SU-DHL-6 (cell line): ENCODE measurements around the gene TEKT3.

Source experiments
- EZH2phosphoT487 ChIP-seq: fragments of 200-600 bp; sonication (generic), shearing (Covaris generic); conservative IDR thresholded peaks from 2 replicates; pipeline ENCODE4 v1.6.1; 2018; ENCODE audit warnings: mild to moderate bottlenecking, antibody characterized with exemption, low read length, moderate library complexity, mixed read lengths
- TF ChIP-seq, protein P1 (sequence below): fragments of 200-600 bp; sonication (generic); IDR thresholded peaks from one replicate; pipeline ENCODE4 v1.5.1; 2017; ENCODE audit warnings: antibody characterized with exemption, mild to moderate bottlenecking, low read length, moderate library complexity; ENCODE audit not compliant: insufficient read depth, poor library complexity, severe bottlenecking

DNA sequence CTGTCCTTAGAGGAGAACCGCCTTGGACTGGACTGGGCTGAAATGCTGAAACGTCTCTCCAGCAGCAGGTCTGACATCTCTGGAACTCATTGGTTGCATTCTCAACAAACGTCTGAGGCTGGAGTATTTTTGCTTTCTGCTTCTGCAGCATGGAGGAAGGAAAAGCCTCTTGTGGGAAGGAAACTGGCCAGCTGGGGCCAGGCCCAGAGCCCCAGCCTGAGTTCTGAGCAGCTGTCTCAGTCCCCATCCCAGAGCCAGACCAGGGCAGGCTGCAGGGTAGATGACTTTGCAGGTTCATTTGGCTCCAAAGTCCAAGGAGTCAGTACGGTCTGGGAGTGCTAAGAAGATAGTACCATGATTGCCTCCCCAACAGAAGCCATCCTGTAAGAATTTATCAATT lies 18.3 kb downstream of the TEKT3 start:
- TF ChIP-seq, protein P1, sequence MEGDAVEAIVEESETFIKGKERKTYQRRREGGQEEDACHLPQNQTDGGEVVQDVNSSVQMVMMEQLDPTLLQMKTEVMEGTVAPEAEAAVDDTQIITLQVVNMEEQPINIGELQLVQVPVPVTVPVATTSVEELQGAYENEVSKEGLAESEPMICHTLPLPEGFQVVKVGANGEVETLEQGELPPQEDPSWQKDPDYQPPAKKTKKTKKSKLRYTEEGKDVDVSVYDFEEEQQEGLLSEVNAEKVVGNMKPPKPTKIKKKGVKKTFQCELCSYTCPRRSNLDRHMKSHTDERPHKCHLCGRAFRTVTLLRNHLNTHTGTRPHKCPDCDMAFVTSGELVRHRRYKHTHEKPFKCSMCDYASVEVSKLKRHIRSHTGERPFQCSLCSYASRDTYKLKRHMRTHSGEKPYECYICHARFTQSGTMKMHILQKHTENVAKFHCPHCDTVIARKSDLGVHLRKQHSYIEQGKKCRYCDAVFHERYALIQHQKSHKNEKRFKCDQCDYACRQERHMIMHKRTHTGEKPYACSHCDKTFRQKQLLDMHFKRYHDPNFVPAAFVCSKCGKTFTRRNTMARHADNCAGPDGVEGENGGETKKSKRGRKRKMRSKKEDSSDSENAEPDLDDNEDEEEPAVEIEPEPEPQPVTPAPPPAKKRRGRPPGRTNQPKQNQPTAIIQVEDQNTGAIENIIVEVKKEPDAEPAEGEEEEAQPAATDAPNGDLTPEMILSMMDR: no peak
- no peak for TF ChIP-seq EZH2phosphoT487
